NCI-H1694 (cell line): ENCODE measurements around the gene NREP.
"Not testable (repeated sequence)": the region's sequence is repeated elsewhere in the genome, so short reads cannot be mapped to it uniquely, and the experiment has no call there.

ENCODE experiments used
- DNase-seq: peaks from one replicate; lab custom pipeline; 2025; lab: John Stamatoyannopoulos, UW

Gene NREP

DNA sequence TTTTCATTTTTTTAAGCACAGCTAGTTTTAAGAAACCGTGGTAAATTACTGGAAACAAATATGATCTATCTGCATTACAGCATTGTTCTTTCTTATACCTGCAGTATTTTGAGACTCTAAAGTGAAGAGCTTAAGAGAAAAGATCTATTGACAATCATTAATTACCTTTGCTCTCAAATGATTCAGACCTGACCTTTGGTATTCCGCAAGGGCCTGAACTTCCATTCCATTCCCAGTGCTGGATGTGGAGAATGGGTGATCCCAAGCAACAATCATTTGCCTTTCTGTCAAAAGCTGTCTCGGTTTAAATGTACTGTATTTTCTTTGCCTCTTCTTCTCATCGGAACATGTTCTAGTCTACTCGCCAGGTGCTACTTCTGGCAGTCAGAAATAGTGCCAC is 18.9 kb downstream of the NREP start:
- DNase-seq = no peak

DNA sequence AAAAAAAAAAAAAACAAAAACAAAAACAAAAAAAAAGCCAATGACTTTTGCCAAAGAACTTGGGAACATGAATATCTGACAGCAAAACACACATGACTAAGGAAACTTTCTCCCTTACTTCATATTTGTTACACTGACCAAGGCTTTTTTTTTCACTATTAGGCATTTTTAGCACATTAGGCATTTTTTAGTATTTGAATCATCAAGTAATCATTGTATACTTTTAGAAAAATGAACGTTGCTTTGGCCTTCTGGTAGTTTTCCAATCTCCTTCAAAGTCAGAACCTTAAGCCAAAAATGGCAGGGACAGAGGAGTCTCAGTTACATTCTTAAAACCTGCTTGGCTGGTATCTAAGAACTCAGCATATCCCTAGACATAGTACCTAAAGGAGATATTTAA is 19.3 kb downstream of the NREP start:
- DNase-seq = no peak

DNA sequence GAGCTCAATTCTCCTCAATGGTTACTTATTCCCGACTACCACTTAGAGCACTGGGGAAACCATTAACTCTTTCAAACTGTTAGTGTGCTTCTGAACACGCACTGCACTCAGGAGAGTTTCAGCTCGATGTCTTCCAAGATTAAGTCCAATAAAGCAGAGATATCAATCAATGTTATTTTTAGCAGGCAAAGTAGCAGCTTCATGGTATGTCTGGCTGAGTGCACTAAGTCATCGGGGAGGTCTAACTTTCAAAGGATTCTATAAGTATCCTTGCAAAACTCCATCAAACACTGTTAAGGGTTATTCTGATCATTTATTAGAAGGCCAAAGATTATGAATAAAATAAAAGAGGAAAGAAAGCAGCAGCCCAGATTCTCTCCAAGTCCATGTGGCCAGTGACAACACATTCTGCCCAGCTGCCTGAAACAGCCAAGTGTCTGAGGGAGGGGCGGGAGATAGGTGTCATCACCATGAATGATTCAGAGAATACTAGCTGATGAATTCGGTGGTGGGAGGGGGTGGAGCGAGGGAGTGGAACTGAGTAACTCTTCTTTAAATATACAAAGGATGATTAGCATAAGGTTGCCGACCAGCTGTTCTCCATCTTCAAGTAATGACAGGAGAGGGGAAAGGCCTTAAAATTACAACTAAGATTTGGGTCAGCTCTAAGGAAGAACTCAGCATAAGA is 21.3 kb downstream of the NREP start:
- DNase-seq = no peak

DNA sequence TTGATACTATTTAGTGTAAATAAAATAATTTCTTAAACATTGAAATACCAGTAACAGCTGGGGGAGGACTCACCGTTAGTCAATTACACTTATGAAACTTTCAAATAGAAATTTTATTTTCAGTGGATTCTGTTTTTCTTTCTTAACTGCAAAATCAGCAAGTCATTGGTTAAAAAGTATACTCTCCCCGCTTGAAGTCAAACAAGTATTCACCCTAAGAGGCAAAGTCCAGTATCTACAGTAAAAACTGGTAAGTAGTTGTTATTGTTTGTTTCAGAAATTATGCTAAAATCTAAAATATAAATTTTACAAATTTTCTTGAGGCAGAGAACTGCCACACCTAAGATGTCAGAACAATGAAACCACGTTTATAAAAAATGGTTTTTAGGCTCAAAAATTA is 22.4 kb downstream of the NREP start:
- no peak for DNase-seq

DNA sequence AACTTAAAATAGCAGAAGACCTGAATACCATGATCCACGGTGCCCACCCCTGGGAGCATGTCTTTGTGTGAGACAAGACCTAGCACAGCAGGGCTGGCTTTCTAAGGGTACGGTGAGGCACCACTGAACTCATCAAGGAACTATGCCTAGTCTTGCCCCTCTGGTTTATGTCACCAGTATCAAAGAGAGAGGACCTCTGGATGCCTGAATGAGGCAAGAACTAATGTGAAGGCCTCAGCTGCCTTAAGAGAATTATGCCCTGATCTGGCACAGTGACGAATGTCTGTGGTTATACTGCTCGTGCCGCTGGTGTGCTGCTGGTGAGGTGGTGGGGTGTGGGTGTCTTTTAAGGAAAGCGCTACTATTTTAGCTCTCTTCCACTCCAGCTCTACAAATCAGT is 23.0 kb downstream of the NREP start:
- DNase-seq = no peak

GRCh38 chr5:111733571-111733970 is 23.4 kb downstream of the NREP start:
- DNase-seq = no peak

DNA sequence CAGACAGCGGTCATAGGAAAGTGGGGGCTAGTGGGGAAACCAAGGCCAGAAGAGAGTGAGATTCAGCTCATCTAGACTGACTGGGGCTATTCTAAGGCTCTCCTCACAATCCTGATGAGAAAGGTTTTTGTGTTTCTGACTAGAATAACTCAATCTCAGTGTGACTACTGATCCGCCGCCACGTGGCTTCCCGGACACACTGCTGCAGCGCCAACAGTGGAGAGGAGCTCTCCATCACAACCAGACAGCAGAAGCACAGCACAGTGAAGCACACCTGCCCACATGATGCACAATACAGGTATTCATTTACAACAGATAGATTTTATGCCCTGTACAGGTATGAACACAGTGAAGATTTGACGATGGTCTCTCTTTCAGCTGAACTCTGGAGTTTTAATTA is 25.4 kb downstream of the NREP start:
- DNase-seq = no peak

- no peak for DNase-seq
These were observed 26.2 kb downstream of the NREP start for GRCh38 chr5:111730659-111731382.

DNA sequence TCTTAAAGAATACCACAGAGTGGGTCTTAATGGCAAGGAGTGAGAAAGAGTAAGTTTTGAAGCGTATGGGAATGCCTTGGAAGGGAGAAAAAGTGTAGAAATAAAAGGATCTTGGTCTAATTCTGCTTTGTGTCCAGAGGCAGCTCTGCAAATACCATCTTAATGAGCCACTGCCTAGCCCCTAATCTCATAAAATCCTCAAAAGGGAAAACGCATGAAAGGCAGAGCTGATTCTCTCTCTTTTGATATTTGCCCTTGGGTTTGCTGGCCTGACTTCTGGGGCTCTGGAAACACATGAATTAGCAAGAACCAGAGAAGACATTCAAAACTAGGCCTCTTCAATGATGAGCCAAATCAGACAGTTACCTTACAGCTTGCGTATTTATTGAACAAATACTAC is 28.1 kb downstream of the NREP start:
- DNase-seq = no peak

GRCh38 chr5:111726986-111727385 is 30.0 kb downstream of the NREP start:
- DNase-seq = no peak

GRCh38 chr5:111722140-111722539 is 34.9 kb downstream of the NREP start:
- DNase-seq = no peak

- DNase-seq = no peak
These were observed 36.6 kb downstream of the NREP start for GRCh38 chr5:111720333-111720890.

DNA sequence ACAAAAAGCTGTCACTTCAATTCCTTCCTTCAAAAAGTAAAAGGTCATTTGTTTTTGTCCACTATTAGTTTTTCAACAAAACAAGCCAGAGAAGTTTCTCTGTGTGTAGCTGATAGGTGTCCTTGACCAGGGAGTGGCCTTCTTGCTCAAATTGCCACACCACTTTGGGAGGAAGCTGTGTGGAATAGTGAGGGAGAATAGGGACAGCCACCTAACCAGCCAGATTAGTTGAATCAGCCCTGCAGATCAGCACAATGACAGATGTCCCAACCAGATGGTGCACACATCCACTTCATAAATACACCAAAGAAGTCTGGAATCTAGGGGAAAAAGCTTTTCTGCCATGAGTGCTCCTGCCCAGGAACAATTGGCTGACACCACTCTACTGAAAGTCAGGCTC is 37.2 kb downstream of the NREP start:
- peak; percentile 86 for DNase-seq

DNA sequence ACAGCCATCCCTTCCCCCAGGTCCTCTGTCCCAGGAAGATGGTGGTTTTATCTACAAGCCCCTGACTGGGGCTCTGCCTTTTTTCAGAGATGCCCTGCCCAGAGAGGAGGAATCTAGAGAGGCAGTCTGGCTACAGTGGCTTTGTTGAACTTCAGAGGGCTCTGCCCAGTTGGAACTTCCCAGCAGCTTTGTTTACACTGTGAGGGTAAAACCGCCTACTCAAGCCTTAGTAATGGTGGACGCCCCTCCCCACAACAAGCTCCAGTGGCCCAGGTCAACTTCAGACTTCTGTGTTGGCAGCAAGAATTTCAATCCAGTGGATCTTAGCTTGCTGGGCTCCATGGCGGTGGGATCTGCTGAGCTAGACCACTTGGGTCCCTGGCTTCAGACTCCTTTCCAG is 40.2 kb downstream of the NREP start:
- DNase-seq = not testable (repeated sequence)

DNA sequence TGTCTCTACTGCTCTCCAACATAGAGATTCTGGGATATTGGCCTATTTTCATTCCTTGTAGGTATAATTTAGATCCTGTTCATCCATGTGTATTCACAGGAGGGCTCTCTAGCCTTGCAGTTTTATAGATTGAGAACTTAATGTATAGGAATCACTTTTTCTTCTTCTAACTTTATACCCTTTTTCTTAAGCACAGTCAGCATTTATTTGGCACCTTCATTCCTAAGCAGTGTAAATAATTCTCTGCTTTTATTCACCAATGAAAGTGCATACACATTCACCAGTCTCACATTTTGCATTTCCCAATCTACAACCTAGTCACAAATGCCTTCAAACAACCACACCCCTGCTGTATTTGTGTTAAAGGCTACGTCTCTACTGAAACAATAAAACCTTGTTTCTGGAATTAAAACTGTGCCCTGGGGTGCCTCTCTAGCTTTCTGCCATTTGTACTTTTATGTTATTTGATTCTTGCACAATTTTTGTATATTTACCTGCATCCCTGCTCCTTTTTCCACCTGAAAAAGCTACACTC is 49.3 kb downstream of the NREP start:
- DNase-seq = no peak

DNA sequence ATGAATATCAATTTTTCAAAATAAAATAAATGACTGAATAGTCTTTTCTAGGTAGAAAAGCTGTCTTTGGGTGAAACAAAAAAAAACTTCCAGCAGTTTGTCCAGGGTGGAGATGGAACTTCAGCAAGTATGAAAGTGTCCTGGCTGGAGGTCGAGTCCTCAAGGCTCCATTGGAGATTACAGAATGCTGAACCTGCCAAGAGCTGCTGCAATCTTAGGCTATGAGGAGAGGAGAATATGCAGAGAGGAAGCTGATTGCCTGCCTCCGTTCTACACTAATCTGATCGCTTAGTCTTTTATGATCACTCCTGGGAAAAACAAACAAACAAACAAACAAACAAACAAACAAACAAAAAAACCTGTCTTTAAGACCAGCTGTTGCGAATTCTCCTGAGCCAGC is 50.6 kb downstream of the NREP start:
- no peak for DNase-seq

DNA sequence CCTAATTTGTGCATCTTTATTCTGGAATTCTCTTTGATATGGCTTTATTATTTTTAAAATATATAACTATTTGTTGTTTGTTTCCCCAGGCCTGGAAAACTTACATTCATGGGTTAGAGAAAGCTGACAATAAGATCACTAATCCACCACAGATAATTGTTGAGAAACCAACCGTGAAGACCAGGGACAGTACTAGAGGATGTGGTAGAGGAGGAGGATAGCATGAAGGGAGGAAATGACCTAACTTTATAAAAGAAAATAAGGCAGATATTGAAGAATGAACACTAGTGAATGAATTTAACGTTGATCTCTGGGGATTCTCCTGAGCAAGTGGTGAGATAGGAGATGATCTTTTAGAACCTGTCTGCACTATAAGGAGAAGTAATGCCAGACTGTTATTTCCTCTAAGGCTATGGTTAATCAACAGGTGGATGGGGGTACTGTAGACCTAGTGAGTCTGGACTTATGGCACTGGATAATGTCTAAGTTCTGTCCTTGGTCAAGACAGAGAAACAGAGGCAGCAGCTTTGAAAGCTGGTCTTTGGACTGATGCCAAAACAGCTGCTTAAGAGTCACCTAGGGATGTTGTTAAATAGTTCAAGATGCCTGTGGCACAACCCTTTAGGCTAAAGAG is 52.4 kb downstream of the NREP start:
- no peak for DNase-seq

DNA sequence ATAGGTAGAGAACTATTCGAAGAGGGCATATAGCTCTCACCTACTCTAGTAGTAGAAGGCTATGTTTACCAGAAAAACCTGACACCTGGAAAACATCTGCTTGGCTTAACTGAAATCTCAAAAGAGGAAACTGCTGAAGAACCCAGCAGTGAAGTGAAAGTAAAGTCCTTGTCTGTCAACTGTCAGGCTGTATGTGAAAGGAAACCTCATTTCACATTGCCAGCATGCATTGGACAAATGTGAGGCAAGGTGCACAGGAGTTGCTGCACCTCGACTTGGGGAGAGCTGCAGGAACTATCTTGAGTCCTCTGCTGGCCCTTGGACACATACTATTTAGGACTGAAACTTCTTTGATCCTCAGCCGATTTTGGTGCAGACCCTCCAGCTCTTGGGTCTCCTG is 53.3 kb downstream of the NREP start:
- no peak for DNase-seq

GRCh38 chr5:111699976-111700375 is 57.0 kb downstream of the NREP start:
- peak; percentile 59 for DNase-seq

GRCh38 chr5:111699324-111699723 is 57.7 kb downstream of the NREP start:
- DNase-seq = no peak

DNA sequence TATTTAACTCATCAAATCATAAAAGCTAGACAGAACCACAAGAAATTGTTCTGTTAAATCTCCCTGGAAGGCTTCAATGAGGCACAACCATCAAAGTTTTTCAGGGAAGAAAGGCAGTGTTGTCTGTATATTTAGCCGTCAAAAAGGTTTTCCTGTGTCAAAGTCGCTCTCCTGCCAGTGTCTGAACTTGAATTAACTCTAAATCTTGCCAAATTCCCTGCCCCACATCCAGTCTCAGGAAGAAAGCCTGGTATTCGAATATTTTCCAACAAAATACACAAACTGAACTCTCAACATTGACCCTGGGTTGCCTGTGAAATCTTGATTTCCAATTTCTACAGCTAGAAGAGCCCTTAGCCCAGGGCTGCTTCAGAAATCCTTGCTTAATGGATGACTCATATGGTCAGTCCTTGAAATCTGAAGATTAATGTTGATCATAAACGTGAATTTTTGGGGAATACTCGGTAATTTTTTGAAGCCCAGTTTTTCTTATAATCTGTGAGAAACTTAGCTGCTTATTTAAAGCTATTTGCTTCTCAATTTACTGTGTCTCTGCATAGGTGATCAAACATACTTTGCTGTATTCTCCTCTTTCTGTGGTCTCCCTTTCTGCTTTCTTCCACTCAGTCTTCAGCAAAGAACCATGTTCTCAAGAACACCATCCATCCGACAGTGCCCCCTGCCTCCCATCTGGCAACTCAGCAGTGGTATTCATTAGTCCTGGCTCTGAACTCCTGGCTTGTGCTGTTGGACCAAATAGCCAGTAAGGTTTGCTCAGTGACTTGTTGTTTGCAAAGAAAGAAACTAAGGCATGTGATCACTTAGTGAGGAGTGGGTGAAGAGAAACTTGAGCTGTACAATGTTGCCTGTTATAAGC is 58.9 kb downstream of the NREP start:
- no peak for DNase-seq

- DNase-seq = peak; percentile 35
These were observed 59.8 kb downstream of the NREP start for GRCh38 chr5:111697215-111697614.
